A549 (cell line): Measurements from ENCODE around the gene NUAK1. TPM values are rescaled to one million over a fixed set of nuclear protein-coding genes. Genes with fewer than 3 reads are reported as not detected.
A peak's percentile ranks its signal among the peaks of the same experiment; 100 is the strongest.

ENCODE experiments used
- ATAC-seq, 2 experiments: fragments of 200-7000 bp in 1 of 2; fragments of >200 bp in 1 of 2; cut with Nextera tagmentation in 1 of 2; cut with Tn5 transposase in 1 of 2; 3 replicates each; pipeline versions ENCODE4 v1.8.0 to v1.9.1; 2018 to 2020; ENCODE audit warnings: mild to moderate bottlenecking in 1 of 2, moderate library complexity in 1 of 2
- CTCF ChIA-PET: fragments of 300-600 bp; sonication (Branson Sonifier 250); formaldehyde crosslinking; extraction: SDS; loops from one replicate; lab custom pipeline; 2021; ENCODE audit warnings: antibody characterized with exemption, inconsistent platforms; lab: Yijun Ruan, JAX
- POLR2A ChIA-PET: fragments of 350-600 bp; formaldehyde crosslinking; extraction: SDS; loops from one replicate; lab custom pipeline; 2021; ENCODE audit warnings: antibody characterized with exemption, inconsistent platforms; lab: Yijun Ruan, JAX
- DNase-seq, 2 experiments: peaks; one replicate each; pipeline versions ENCODE4 v3.0.0 to v3.0.0-alpha.2; 2011 to 2016; ENCODE audit warnings: low read depth in 1 of 2, low spot score in 1 of 2
- FAIRE-seq: peaks from 2 replicates; lab custom pipeline; 2011; peaks lifted over from hg19 to GRCh38; lab: Jason Lieb, UNC
- H3K27ac ChIP-seq, 2 experiments: fragments of >200 bp; sonication (Bioruptor Twin); formaldehyde crosslinking; 3 replicates each; pipeline ENCODE4 v1.5.1; 2016 to 2017
- H3K4me1 ChIP-seq: fragments of >200 bp; sonication (Bioruptor Twin); formaldehyde crosslinking; 3 replicates; pipeline ENCODE4 v1.6.1; 2016
- H3K4me2 ChIP-seq: fragments of >200 bp; sonication (Bioruptor Twin); formaldehyde crosslinking; 3 replicates; pipeline ENCODE4 v1.6.1; 2016
- H3K4me3 ChIP-seq: fragments of >200 bp; sonication (Bioruptor Twin); formaldehyde crosslinking; 3 replicates; pipeline ENCODE4 v1.5.1; 2016
- H3K9me3 ChIP-seq: fragments of >200 bp; sonication (Bioruptor Twin); formaldehyde crosslinking; 3 replicates; pipeline ENCODE4 v1.6.1; 2016
- CEBPB ChIP-seq, 2 experiments: fragments of >200 bp in 1 of 2; sonication (Bioruptor Twin) in 1 of 2; formaldehyde crosslinking in 1 of 2; IDR thresholded peaks; 2 replicates each; pipeline ENCODE4 v1.6.1; 2012 to 2016
- CHD2 ChIP-seq: fragments of 150-350 bp; IDR thresholded peaks from 2 replicates; pipeline ENCODE4 v1.6.1; 2014; ENCODE audit warnings: low read length; ENCODE audit not compliant: partially characterized antibody
- EHF ChIP-seq: fragments of 250-450 bp; sonication (Bioruptor Pico); IDR thresholded peaks from 2 replicates; pipeline ENCODE4 v1.5.0; 2020; ENCODE audit warnings: mild to moderate bottlenecking
- GATA3 ChIP-seq: IDR thresholded peaks from 2 replicates; pipeline ENCODE4 v1.6.1; 2012; ENCODE audit warnings: borderline replicate concordance
- HEYL ChIP-seq: fragments of 250-450 bp; sonication (Bioruptor Pico); IDR thresholded peaks from 2 replicates; pipeline ENCODE4 v1.8.0; 2021; ENCODE audit warnings: mild to moderate bottlenecking, moderate library complexity
- HOXB13 ChIP-seq: fragments of 250-450 bp; sonication (Bioruptor Pico); IDR thresholded peaks from 2 replicates; pipeline ENCODE4 v1.5.0; 2020; ENCODE audit warnings: low read depth, mild to moderate bottlenecking, moderate library complexity
- JUN ChIP-seq, 2 experiments: fragments of >200 bp; sonication (Bioruptor Twin); formaldehyde crosslinking; IDR thresholded peaks; 2 replicates in 1 of 2; 3 replicates in 1 of 2; pipeline ENCODE4 v1.6.1; 2016 to 2017
- PHF8 ChIP-seq: fragments of 200-600 bp; sonication (generic); IDR thresholded peaks from 2 replicates; pipeline ENCODE4 v1.6.1; 2016; ENCODE audit warnings: low read depth, mild to moderate bottlenecking, antibody characterized with exemption, moderate library complexity, borderline replicate concordance
- POLR2A ChIP-seq: IDR thresholded peaks from 2 replicates; pipeline ENCODE4 v1.6.1; 2012; ENCODE audit warnings: mild to moderate bottlenecking, low read length
- POLR2AphosphoS2 ChIP-seq: conservative IDR thresholded peaks from 2 replicates; pipeline ENCODE4 v1.6.1; 2012; ENCODE audit warnings: low read length, improper control_type of control experiment, inconsistent platforms
- RAD21 ChIP-seq, 2 experiments: fragments of >200 bp in 1 of 2; sonication (Bioruptor Twin) in 1 of 2; formaldehyde crosslinking in 1 of 2; IDR thresholded peaks in 1 of 2; conservative IDR thresholded peaks in 1 of 2; 2 replicates in 1 of 2; 3 replicates in 1 of 2; pipeline ENCODE4 v1.6.1; 2012 to 2018; ENCODE audit warnings: inconsistent platforms in 1 of 2
- RARB ChIP-seq: fragments of 250-450 bp; sonication (Bioruptor Pico); IDR thresholded peaks from 2 replicates; pipeline ENCODE4 v1.8.0; 2021; ENCODE audit warnings: mild to moderate bottlenecking, moderate library complexity
- RFX5 ChIP-seq: fragments of 450-650 bp; IDR thresholded peaks from 2 replicates; pipeline ENCODE4 v1.7.1; 2014; ENCODE audit warnings: antibody characterized with exemption, mild to moderate bottlenecking, moderate library complexity
- RNF2 ChIP-seq: fragments of 200-600 bp; sonication (generic); IDR thresholded peaks from 2 replicates; pipeline ENCODE4 v1.6.1; 2016; ENCODE audit warnings: low read depth, mild to moderate bottlenecking, antibody characterized with exemption, moderate library complexity, borderline replicate concordance
- SREBF2 ChIP-seq: fragments of 450-650 bp; IDR thresholded peaks from 2 replicates; pipeline ENCODE4 v1.6.1; 2014; ENCODE audit warnings: mild to moderate bottlenecking, moderate library complexity
- TFCP2L1 ChIP-seq: fragments of 250-450 bp; sonication (Bioruptor Pico); IDR thresholded peaks from 2 replicates; pipeline ENCODE4 v1.5.0; 2021; ENCODE audit warnings: mild to moderate bottlenecking
- ZC3H11A ChIP-seq: fragments of 450-650 bp; IDR thresholded peaks from 2 replicates; pipeline ENCODE4 v1.6.1; 2014; ENCODE audit warnings: antibody characterized with exemption, mild to moderate bottlenecking
- ZFP36 ChIP-seq: fragments of 450-650 bp; IDR thresholded peaks from 2 replicates; pipeline ENCODE4 v1.6.1; 2014; ENCODE audit warnings: borderline replicate concordance; ENCODE audit not compliant: partially characterized antibody
- WGBS: methylation state at CpG from one replicate; pipeline ENCODE4 v1.1.6; 2017; ENCODE audit errors: missing lambda C conversion rate; 5-methylcytosine and 5-hydroxymethylcytosine counted together
- polyA minus RNA-seq: library from RNA; depleted of rRNA, polyadenylated mRNA; stranded (reverse); fragments of >200 nt; gene quantifications from 2 replicates; pipeline ENCODE4 v1.2.3, GENCODE V29; 2011; rRNA and poly(A)+ RNA removed
- polyA plus RNA-seq, 4 experiments: library from polyadenylated mRNA; depleted of rRNA in 3 of 4; stranded (reverse); fragments of >200 nt; fragmentation: RNase III in 1 of 4; extraction: RNeasy Plus Mini Kit Qiagen cat#74134 plus additional on column Dnase treatment in 1 of 4; gene quantifications; 2 replicates in 3 of 4; 3 replicates in 1 of 4; pipeline ENCODE4 v1.2.3, GENCODE V29; 2011 to 2017
- TF ChIP-seq, protein P1 (sequence below): fragments of >200 bp; sonication (Bioruptor Twin); formaldehyde crosslinking; IDR thresholded peaks from 3 replicates; pipeline ENCODE4 v1.6.1; 2016
- TF ChIP-seq, protein P2 (sequence below): fragments of 250-450 bp; sonication (Bioruptor Pico); IDR thresholded peaks from 2 replicates; pipeline ENCODE4 v1.5.0; 2020; ENCODE audit warnings: low read depth, mild to moderate bottlenecking, moderate library complexity
- TF ChIP-seq, protein P3 (sequence below): IDR thresholded peaks from 2 replicates; pipeline ENCODE4 v1.6.1; 2012
- TF ChIP-seq, protein P4 (sequence below): fragments of 150-350 bp; IDR thresholded peaks from 2 replicates; pipeline ENCODE4 v1.6.1; 2014; ENCODE audit warnings: low read depth, mild to moderate bottlenecking, low read length
- TF ChIP-seq, protein P5 (sequence below): fragments of 250-450 bp; sonication (Bioruptor Pico); IDR thresholded peaks from 2 replicates; pipeline ENCODE4 v1.5.0; 2021; ENCODE audit warnings: mild to moderate bottlenecking, moderate library complexity, borderline replicate concordance
- TF ChIP-seq, protein P6 (sequence below): fragments of >200 bp; sonication (Bioruptor Twin); formaldehyde crosslinking; IDR thresholded peaks from 2 replicates; pipeline ENCODE4 v1.6.1; 2016

NUAK1 gene
- 22.3 and 25.4 TPM in 2 replicates for polyA plus RNA-seq (2011; rRNA removed)
- 10.1 and 12.6 TPM in 2 replicates for polyA plus RNA-seq (2012; cell fraction: cytosol; rRNA removed)
- 15.0 and 19.7 TPM in 2 replicates for polyA plus RNA-seq (2012; cell fraction: nucleus; rRNA removed)
- 18.1 to 23.5 TPM (median 20.8 TPM) in 3 replicates for polyA plus RNA-seq (2017; fragmentation: RNase III; extraction: RNeasy Plus Mini Kit Qiagen cat#74134 plus additional on column Dnase treatment)
- polyA minus RNA-seq = 36.7 and 38.4 TPM in 2 replicates

DNA sequence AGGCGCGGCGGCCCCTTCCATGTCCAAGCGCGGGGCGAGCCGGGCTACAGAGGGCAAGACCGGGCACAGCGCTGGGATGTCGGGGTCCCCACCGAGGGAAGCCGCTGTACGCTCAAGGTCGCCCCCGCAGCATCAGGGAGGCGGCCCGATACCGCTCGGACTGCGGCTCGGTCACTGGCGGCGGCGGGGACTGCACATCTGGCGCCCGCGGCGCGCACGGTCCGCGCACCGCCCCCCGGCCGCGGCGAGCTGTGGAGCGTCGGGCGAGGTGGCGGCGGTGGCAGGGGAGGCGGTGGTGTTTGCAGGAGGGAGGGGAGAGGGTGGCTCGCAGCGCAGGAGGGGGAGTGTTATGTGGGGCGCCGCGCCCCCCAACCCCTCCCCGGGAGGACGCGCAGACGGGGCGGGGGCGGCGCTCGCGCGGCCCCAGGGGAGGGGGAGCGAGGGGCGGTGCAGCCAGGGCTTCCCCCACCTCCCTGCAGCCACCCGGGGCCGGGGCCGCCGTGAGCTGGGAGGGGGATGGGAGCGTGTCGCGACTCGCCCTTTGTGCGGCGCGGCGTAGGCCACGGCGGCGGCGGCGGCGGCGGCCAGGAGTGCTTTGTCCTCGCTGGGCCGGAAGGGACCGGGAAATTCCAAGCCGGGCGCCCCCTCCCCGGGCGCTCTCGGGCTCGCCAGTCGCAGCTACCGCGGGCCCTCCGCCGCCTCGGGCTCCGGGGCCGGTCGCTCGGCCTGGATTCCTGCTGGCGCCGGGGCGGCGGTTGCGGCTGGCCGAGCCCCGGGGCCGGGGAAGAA lies at the start of gene NUAK1:
TSS of gene NUAK1 (minus strand) at position 322 of the 789 bp plus-strand sequence. CDS start at position 21, 301 bp downstream.
- TF ChIP-seq ZFP36 (no peak), JUN (IDR thresholded peaks at IDR 0.05) (peak; percentile 10 to 81), PHF8 (peak; percentile 49), SREBF2 (no peak), TFCP2L1 (no peak), POLR2A (peak; percentile 53), GATA3 (0 out of 2 replicates have a peak, but pooled peaks have one; percentile 16), CEBPB (IDR thresholded peaks at IDR 0.05) (no peak)
- TF ChIP-seq, protein P1, sequence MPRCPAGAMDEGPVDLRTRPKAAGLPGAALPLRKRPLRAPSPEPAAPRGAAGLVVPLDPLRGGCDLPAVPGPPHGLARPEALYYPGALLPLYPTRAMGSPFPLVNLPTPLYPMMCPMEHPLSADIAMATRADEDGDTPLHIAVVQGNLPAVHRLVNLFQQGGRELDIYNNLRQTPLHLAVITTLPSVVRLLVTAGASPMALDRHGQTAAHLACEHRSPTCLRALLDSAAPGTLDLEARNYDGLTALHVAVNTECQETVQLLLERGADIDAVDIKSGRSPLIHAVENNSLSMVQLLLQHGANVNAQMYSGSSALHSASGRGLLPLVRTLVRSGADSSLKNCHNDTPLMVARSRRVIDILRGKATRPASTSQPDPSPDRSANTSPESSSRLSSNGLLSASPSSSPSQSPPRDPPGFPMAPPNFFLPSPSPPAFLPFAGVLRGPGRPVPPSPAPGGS = peak; percentile 53; the same call in 1 of the 3 replicates
- TF ChIP-seq, protein P2, sequence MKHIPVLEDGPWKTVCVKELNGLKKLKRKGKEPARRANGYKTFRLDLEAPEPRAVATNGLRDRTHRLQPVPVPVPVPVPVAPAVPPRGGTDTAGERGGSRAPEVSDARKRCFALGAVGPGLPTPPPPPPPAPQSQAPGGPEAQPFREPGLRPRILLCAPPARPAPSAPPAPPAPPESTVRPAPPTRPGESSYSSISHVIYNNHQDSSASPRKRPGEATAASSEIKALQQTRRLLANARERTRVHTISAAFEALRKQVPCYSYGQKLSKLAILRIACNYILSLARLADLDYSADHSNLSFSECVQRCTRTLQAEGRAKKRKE (CRISPR knock-in tag) = 0 out of 2 replicates have a peak, but pooled peaks have one; percentile 11
- TF ChIP-seq, protein P3, sequence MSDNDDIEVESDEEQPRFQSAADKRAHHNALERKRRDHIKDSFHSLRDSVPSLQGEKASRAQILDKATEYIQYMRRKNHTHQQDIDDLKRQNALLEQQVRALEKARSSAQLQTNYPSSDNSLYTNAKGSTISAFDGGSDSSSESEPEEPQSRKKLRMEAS = 0 out of 2 replicates have a peak, but pooled peaks have one; percentile 33
- TF ChIP-seq, protein P4, sequence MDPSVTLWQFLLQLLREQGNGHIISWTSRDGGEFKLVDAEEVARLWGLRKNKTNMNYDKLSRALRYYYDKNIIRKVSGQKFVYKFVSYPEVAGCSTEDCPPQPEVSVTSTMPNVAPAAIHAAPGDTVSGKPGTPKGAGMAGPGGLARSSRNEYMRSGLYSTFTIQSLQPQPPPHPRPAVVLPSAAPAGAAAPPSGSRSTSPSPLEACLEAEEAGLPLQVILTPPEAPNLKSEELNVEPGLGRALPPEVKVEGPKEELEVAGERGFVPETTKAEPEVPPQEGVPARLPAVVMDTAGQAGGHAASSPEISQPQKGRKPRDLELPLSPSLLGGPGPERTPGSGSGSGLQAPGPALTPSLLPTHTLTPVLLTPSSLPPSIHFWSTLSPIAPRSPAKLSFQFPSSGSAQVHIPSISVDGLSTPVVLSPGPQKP = no peak
- Histone ChIP-seq H3K9me3 (no peaks in the 10 kb centered on the region), H3K4me3 (peak within 1 kb of the TSS; percentile 83), H3K4me2 (peak within 1 kb of the TSS; percentile 93), H3K27ac (peak within 1 kb of the TSS; percentile 99), H3K4me1 (peaks cover 49% of the 10 kb centered on the region)
- DNase-seq = peak; percentile 66 to 79
- POLR2A ChIA-PET = interaction anchor here (0.8 to 2.9 kb wide), 19 partner anchors 10 to 719 kb away, joined by 3 to 17 read pairs (median 3); partner anchors contain the start of gene POLR3B
- no peak for FAIRE-seq
- ATAC-seq = peak; percentile 69 to 71
- CTCF ChIA-PET = interaction anchor here (0.6 to 10.0 kb wide), 8 partner anchors 12 to 720 kb away, joined by 3 to 135 read pairs (median 16); no protein-coding TSS in a partner anchor
- whole genome bisulfite sequencing = no CpG with 5 or more reads among the region's 106 CpGs

DNA sequence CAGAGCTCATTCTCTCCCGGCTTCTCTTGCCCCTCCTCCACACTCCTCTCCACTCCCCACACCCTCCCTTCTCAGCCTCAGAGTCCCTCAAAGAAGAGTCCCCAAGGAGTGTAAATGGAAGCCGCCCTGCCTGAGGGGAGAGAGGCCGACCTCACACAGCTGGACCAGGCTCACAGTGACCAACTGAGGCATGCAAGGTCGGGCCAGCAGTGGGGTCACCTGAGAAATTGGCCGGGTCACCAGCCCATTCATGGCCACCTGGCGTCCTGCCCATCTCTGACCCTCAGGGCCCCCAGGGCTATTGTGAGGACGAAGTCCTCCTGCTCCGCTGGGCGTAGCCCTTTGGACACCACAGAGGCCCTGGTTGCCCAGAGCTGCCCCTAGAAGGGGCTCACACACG lies 49.5 kb upstream of the NUAK1 start:
- WGBS = 51% methylated on average over 4 of the region's 10 CpGs
- ChIA-PET POLR2A (interaction anchor here (0.6 kb wide), 1 partner anchor 148 kb away, joined by 4 read pairs; no protein-coding TSS in a partner anchor), CTCF (interaction anchor here (0.6 to 2.2 kb wide), 4 partner anchors 22 to 113 kb away, joined by 3 to 6 read pairs (median 4); no protein-coding TSS in a partner anchor)
- FAIRE-seq (no peak), ATAC-seq (no peak), DNase-seq (no peak)
- Histone ChIP-seq H3K4me2 (no peak overlapping the region), H3K9me3 (no peaks in the 10 kb centered on the region), H3K4me3 (no peak overlapping the region), H3K27ac (no peak overlapping the region), H3K4me1 (no peaks in the 10 kb centered on the region)
- no peak for TF ChIP-seq POLR2AphosphoS2
- TF ChIP-seq CHD2 = no peak
- TF ChIP-seq SREBF2 = no peak
- TF ChIP-seq, protein P2 (CRISPR knock-in tag) = no peak
- no peak for TF ChIP-seq HOXB13 (CRISPR knock-in tag)
- TF ChIP-seq RFX5 = no peak
- TF ChIP-seq POLR2A = no peak
- TF ChIP-seq, protein P5, sequence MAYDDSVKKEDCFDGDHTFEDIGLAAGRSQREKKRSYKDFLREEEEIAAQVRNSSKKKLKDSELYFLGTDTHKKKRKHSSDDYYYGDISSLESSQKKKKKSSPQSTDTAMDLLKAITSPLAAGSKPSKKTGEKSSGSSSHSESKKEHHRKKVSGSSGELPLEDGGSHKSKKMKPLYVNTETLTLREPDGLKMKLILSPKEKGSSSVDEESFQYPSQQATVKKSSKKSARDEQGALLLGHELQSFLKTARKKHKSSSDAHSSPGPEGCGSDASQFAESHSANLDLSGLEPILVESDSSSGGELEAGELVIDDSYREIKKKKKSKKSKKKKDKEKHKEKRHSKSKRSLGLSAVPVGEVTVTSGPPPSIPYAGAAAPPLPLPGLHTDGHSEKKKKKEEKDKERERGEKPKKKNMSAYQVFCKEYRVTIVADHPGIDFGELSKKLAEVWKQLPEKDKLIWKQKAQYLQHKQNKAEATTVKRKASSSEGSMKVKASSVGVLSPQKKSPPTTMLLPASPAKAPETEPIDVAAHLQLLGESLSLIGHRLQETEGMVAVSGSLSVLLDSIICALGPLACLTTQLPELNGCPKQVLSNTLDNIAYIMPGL (CRISPR knock-in tag) = no peak
- no peak for TF ChIP-seq ZC3H11A
- no peak for TF ChIP-seq PHF8
- no peak for TF ChIP-seq RARB (CRISPR knock-in tag)
- no peak for TF ChIP-seq EHF (CRISPR knock-in tag)
- TF ChIP-seq RNF2 = no peak
- no peak for TF ChIP-seq RAD21 (conservative IDR thresholded peaks at IDR 0.05 in 1 of 2, IDR thresholded peaks at IDR 0.05 in 1 of 2)
- no peak for TF ChIP-seq HEYL (CRISPR knock-in tag)
- TF ChIP-seq, protein P6, sequence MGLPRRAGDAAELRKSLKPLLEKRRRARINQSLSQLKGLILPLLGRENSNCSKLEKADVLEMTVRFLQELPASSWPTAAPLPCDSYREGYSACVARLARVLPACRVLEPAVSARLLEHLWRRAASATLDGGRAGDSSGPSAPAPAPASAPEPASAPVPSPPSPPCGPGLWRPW = no peak
